ENCODE results near the gene RNF208. TPM values are rescaled to one million over a fixed set of nuclear protein-coding genes. Genes with fewer than 3 reads are reported as not detected.
A peak's percentile ranks its signal among the peaks of the same experiment; 100 is the strongest.

Gene RNF208
- total and polyA plus RNA-seq, 2 experiments from 2014 or later = 1.4 to 5.6 TPM

DNA sequence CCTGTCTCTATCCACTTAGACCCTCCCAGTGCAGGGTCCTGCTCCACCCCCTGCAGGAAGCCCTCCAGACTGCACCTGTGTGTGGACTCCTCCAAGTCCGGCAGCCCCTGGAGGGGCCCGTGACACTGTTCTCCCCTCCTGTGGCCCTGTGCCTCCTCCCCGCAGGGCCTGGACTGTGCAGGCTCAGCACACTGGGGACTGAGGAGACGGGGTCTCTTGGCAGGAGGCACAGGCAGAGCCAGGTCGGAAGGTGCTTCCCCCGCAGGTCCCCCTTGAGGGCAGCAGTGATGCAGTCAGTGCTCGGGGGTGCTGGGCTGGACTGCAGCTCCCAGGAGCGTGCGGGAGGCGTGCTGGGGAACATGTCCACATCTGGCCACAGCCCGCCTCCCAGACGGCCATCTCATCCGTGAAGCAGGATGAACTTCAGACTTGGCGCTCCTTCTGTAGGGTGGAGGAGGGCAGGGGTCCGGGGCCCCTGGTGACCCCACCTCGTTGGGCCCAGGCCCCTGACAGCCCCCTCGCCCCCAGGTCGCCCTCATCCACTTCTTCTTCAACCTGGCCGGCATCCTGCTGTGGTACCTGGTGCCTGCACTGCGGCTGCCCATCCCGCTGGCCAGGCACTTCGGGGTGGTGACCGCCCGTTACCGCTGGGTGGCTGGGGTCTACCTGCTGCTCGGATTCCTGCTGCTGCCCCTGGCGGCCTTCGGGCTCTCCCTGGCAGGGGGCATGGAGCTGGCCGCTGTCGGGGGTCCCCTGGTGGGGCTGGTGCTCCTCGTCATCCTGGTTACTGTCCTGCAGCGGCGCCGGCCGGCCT lies 13.6 kb upstream of the RNF208 start:
- Histone ChIP-seq H3K27me3 (ENCODE audit: insufficient read depth) (no peaks in the 10 kb centered on the region), H3K27ac (ENCODE audit: low read depth) (no peak overlapping the region), H3F3A (replicated peaks; ENCODE audit: low read depth) (0 out of 2 replicates have a peak, but pooled peaks cover 3% of the 10 kb centered on the region), H3K9me2 (ENCODE audit: insufficient read depth) (no peaks in the 10 kb centered on the region), H3K36me3 (ENCODE audit: insufficient read depth) (no peaks in the 10 kb centered on the region), H3K4me1 (ENCODE audit: insufficient read depth) (peaks cover 13% of the 10 kb centered on the region; the same call in 1 of the 2 replicates), H4K20me1 (replicated peaks; ENCODE audit: insufficient read depth) (no peaks in the 10 kb centered on the region; the same call in 1 of the 2 replicates), H3K79me2 (replicated peaks; ENCODE audit: insufficient read depth) (peaks cover 15% of the 10 kb centered on the region), H2AFZ (no peak overlapping the region), H3K4me2 (no peak overlapping the region; the same call in 1 of the 2 replicates), H3K4me3 (no peak overlapping the region; the same call in 1 of the 2 replicates)
- H3K4me3 Mint-ChIP-seq = no peak overlapping the region
- ATAC-seq (peak; percentile 17), DNase-seq (ENCODE audit: low spot score) (peak; percentile 66)
- no peak overlapping the region for H3K27ac Mint-ChIP-seq
- TF ChIP-seq STAT1 (IDR thresholded peaks at IDR 0.05; ENCODE audit: unreplicated experiment) = no peak
- TF ChIP-seq, protein P1, sequence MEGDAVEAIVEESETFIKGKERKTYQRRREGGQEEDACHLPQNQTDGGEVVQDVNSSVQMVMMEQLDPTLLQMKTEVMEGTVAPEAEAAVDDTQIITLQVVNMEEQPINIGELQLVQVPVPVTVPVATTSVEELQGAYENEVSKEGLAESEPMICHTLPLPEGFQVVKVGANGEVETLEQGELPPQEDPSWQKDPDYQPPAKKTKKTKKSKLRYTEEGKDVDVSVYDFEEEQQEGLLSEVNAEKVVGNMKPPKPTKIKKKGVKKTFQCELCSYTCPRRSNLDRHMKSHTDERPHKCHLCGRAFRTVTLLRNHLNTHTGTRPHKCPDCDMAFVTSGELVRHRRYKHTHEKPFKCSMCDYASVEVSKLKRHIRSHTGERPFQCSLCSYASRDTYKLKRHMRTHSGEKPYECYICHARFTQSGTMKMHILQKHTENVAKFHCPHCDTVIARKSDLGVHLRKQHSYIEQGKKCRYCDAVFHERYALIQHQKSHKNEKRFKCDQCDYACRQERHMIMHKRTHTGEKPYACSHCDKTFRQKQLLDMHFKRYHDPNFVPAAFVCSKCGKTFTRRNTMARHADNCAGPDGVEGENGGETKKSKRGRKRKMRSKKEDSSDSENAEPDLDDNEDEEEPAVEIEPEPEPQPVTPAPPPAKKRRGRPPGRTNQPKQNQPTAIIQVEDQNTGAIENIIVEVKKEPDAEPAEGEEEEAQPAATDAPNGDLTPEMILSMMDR (conservative IDR thresholded peaks at IDR 0.05; ENCODE audit: low read depth in 2 of 2) = peak; percentile 22 to 43; a peak in 3 of 4 replicates
- H3K36me3 Mint-ChIP-seq (ENCODE audit: low read depth) = peaks cover 3% of the 10 kb centered on the region; the same call in 1 of the 3 replicates
- H3K9me3 Mint-ChIP-seq = no peaks in the 10 kb centered on the region
- H3K27me3 Mint-ChIP-seq (ENCODE audit: insufficient read depth, low read depth, poor library complexity) = peaks cover 10% of the 10 kb centered on the region
- peaks cover 18% of the 10 kb centered on the region for H3K4me1 Mint-ChIP-seq

- Histone ChIP-seq H3K4me3 (no peak overlapping the region), H3K27ac (ENCODE audit: low read depth) (no peak overlapping the region), H3K9me2 (ENCODE audit: insufficient read depth) (no peaks in the 10 kb centered on the region), H3K36me3 (ENCODE audit: insufficient read depth) (no peaks in the 10 kb centered on the region), H3K4me1 (ENCODE audit: insufficient read depth) (peaks cover 13% of the 10 kb centered on the region; the same call in 1 of the 2 replicates), H3K27me3 (ENCODE audit: insufficient read depth) (no peaks in the 10 kb centered on the region), H3F3A (replicated peaks; ENCODE audit: low read depth) (0 out of 2 replicates have a peak, but pooled peaks cover under 1% of the 10 kb centered on the region), H3K4me2 (no peak overlapping the region), H3K79me2 (replicated peaks; ENCODE audit: insufficient read depth) (peaks cover 12% of the 10 kb centered on the region), H2AFZ (no peak overlapping the region), H4K20me1 (replicated peaks; ENCODE audit: insufficient read depth) (no peaks in the 10 kb centered on the region; the same call in 1 of the 2 replicates)
- peaks cover 18% of the 10 kb centered on the region for H3K4me1 Mint-ChIP-seq
- ATAC-seq (no peak), DNase-seq (ENCODE audit: low spot score) (no peak)
- peaks cover 3% of the 10 kb centered on the region; the same call in 1 of the 3 replicates for H3K36me3 Mint-ChIP-seq (ENCODE audit: low read depth)
- H3K27ac Mint-ChIP-seq = no peak overlapping the region
- H3K27me3 Mint-ChIP-seq (ENCODE audit: insufficient read depth, low read depth, poor library complexity) = peaks cover 10% of the 10 kb centered on the region
- H3K9me3 Mint-ChIP-seq = no peaks in the 10 kb centered on the region
- no peak overlapping the region for H3K4me3 Mint-ChIP-seq
- TF ChIP-seq EZH2phosphoT487 (IDR thresholded peaks at IDR 0.05; ENCODE audit: unreplicated experiment) (no peak), POLR2AphosphoS5 (IDR thresholded peaks at IDR 0.05; ENCODE audit: low read depth) (no peak), EZH2 (IDR thresholded peaks at IDR 0.05; ENCODE audit: low read depth, unreplicated experiment) (no peak), ZNF114 (CRISPR knock-in tag; IDR thresholded peaks at IDR 0.05) (no peak), CREB1 (CRISPR knock-in tag; IDR thresholded peaks at IDR 0.05; ENCODE audit: low read depth) (no peak), JUNB (IDR thresholded peaks at IDR 0.05; ENCODE audit: unreplicated experiment) (no peak)
- TF ChIP-seq, protein P1 (conservative IDR thresholded peaks at IDR 0.05; ENCODE audit: low read depth in 2 of 2) = no peak
- TF ChIP-seq, protein P2, sequence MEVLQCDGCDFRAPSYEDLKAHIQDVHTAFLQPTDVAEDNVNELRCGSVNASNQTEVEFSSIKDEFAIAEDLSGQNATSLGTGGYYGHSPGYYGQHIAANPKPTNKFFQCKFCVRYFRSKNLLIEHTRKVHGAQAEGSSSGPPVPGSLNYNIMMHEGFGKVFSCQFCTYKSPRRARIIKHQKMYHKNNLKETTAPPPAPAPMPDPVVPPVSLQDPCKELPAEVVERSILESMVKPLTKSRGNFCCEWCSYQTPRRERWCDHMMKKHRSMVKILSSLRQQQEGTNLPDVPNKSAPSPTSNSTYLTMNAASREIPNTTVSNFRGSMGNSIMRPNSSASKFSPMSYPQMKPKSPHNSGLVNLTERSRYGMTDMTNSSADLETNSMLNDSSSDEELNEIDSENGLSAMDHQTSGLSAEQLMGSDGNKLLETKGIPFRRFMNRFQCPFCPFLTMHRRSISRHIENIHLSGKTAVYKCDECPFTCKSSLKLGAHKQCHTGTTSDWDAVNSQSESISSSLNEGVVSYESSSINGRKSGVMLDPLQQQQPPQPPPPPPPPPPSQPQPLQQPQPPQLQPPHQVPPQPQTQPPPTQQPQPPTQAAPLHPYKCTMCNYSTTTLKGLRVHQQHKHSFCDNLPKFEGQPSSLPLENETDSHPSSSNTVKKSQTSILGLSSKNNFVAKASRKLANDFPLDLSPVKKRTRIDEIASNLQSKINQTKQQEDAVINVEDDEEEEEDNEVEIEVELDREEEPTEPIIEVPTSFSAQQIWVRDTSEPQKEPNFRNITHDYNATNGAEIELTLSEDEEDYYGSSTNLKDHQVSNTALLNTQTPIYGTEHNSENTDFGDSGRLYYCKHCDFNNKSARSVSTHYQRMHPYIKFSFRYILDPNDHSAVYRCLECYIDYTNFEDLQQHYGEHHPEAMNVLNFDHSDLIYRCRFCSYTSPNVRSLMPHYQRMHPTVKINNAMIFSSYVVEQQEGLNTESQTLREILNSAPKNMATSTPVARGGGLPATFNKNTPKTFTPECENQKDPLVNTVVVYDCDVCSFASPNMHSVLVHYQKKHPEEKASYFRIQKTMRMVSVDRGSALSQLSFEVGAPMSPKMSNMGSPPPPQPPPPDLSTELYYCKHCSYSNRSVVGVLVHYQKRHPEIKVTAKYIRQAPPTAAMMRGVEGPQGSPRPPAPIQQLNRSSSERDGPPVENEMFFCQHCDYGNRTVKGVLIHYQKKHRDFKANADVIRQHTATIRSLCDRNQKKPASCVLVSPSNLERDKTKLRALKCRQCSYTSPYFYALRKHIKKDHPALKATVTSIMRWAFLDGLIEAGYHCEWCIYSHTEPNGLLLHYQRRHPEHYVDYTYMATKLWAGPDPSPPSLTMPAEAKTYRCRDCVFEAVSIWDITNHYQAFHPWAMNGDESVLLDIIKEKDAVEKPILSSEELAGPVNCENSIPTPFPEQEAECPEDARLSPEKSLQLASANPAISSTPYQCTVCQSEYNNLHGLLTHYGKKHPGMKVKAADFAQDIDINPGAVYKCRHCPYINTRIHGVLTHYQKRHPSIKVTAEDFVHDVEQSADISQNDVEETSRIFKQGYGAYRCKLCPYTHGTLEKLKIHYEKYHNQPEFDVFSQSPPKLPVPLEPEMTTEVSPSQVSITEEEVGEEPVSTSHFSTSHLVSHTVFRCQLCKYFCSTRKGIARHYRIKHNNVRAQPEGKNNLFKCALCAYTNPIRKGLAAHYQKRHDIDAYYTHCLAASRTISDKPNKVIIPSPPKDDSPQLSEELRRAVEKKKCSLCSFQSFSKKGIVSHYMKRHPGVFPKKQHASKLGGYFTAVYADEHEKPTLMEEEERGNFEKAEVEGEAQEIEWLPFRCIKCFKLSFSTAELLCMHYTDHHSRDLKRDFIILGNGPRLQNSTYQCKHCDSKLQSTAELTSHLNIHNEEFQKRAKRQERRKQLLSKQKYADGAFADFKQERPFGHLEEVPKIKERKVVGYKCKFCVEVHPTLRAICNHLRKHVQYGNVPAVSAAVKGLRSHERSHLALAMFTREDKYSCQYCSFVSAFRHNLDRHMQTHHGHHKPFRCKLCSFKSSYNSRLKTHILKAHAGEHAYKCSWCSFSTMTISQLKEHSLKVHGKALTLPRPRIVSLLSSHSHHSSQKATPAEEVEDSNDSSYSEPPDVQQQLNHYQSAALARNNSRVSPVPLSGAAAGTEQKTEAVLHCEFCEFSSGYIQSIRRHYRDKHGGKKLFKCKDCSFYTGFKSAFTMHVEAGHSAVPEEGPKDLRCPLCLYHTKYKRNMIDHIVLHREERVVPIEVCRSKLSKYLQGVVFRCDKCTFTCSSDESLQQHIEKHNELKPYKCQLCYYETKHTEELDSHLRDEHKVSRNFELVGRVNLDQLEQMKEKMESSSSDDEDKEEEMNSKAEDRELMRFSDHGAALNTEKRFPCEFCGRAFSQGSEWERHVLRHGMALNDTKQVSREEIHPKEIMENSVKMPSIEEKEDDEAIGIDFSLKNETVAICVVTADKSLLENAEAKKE (CRISPR knock-in tag; IDR thresholded peaks at IDR 0.05) = no peak
Measured at GRCh38 chr9:137234758-137235423, 12.9 kb upstream of the RNF208 start.

Data from GM23338 (cell line).